ENCODE data around the gene DDAH2.

DNA sequence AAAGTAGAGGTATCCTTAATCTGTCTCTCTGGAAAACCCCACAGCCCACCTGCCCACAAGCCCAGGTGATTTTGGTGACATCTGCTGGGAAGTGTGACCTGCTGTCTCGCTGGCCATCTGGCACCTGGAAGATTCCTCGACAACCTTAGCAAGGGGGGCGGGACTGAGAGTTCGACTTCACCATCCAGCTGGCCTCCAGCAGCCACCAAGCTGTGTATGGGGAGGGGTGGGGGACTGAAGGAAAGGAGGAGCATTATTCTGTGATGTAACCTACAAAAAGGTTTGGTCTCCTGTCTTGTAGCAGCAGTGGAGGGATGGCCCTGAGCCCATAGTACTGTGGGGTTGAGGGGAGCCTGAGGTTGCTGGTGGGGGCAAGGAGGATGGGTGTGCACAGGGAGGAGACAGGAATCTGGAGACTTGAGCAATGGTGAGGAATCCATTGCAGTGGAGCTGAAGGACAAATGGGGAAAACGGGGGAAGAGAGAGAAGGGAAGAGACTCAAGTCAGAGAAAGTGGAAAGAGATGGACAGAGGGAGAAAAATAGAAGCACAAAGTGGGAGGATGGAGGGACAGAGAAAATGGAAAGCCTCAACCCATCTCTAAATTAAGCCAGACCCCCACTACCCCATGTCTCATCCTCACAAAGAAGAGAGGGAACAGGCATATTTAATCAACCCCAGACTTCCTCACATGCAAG is 18.4 kb downstream of the DDAH2 start:
- TF ChIP-seq, protein P1, sequence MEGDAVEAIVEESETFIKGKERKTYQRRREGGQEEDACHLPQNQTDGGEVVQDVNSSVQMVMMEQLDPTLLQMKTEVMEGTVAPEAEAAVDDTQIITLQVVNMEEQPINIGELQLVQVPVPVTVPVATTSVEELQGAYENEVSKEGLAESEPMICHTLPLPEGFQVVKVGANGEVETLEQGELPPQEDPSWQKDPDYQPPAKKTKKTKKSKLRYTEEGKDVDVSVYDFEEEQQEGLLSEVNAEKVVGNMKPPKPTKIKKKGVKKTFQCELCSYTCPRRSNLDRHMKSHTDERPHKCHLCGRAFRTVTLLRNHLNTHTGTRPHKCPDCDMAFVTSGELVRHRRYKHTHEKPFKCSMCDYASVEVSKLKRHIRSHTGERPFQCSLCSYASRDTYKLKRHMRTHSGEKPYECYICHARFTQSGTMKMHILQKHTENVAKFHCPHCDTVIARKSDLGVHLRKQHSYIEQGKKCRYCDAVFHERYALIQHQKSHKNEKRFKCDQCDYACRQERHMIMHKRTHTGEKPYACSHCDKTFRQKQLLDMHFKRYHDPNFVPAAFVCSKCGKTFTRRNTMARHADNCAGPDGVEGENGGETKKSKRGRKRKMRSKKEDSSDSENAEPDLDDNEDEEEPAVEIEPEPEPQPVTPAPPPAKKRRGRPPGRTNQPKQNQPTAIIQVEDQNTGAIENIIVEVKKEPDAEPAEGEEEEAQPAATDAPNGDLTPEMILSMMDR (IDR thresholded peaks at IDR 0.05 in 2 of 3, conservative IDR thresholded peaks at IDR 0.05 in 1 of 3; ENCODE audit: borderline replicate concordance in 1 of 3, insufficient read depth in 1 of 3, low read depth in 2 of 3, low read length in 2 of 3): no peak
- TF ChIP-seq POLR2A (IDR thresholded peaks at IDR 0.05; ENCODE audit: borderline replicate concordance, extremely low read depth, insufficient read depth, insufficient read length): no peak
- no peak for TF ChIP-seq RAD21 (IDR thresholded peaks at IDR 0.05; ENCODE audit: low read depth)
- no peak for TF ChIP-seq SP1 (IDR thresholded peaks at IDR 0.05; ENCODE audit: low read depth)
- TF ChIP-seq, protein P2, sequence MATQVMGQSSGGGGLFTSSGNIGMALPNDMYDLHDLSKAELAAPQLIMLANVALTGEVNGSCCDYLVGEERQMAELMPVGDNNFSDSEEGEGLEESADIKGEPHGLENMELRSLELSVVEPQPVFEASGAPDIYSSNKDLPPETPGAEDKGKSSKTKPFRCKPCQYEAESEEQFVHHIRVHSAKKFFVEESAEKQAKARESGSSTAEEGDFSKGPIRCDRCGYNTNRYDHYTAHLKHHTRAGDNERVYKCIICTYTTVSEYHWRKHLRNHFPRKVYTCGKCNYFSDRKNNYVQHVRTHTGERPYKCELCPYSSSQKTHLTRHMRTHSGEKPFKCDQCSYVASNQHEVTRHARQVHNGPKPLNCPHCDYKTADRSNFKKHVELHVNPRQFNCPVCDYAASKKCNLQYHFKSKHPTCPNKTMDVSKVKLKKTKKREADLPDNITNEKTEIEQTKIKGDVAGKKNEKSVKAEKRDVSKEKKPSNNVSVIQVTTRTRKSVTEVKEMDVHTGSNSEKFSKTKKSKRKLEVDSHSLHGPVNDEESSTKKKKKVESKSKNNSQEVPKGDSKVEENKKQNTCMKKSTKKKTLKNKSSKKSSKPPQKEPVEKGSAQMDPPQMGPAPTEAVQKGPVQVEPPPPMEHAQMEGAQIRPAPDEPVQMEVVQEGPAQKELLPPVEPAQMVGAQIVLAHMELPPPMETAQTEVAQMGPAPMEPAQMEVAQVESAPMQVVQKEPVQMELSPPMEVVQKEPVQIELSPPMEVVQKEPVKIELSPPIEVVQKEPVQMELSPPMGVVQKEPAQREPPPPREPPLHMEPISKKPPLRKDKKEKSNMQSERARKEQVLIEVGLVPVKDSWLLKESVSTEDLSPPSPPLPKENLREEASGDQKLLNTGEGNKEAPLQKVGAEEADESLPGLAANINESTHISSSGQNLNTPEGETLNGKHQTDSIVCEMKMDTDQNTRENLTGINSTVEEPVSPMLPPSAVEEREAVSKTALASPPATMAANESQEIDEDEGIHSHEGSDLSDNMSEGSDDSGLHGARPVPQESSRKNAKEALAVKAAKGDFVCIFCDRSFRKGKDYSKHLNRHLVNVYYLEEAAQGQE (IDR thresholded peaks at IDR 0.05; ENCODE audit: low read depth): no peak
- no peak for TF ChIP-seq CEBPB (IDR thresholded peaks at IDR 0.05; ENCODE audit: low read depth)
- TF ChIP-seq EZH2 (IDR thresholded peaks at IDR 0.05): no peak
- no peak for TF ChIP-seq POLR2AphosphoS5 (IDR thresholded peaks at IDR 0.05; ENCODE audit: low read depth, low read length)
- TF ChIP-seq, protein P3, sequence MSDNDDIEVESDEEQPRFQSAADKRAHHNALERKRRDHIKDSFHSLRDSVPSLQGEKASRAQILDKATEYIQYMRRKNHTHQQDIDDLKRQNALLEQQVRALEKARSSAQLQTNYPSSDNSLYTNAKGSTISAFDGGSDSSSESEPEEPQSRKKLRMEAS (IDR thresholded peaks at IDR 0.05): no peak
- no peak for TF ChIP-seq EZH2phosphoT487 (IDR thresholded peaks at IDR 0.05; ENCODE audit: borderline replicate concordance)
- no peak for TF ChIP-seq YY1 (IDR thresholded peaks at IDR 0.05; ENCODE audit: extremely low read depth, insufficient replicate concordance, low read depth, low read length)
- no peak for TF ChIP-seq SRF (IDR thresholded peaks at IDR 0.05; ENCODE audit: low read depth)
- TF ChIP-seq, protein P4, sequence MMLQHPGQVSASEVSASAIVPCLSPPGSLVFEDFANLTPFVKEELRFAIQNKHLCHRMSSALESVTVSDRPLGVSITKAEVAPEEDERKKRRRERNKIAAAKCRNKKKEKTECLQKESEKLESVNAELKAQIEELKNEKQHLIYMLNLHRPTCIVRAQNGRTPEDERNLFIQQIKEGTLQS (IDR thresholded peaks at IDR 0.05): no peak
- no peak for TF ChIP-seq ZFX (IDR thresholded peaks at IDR 0.05)
